Measurements from ENCODE around the gene PPFIBP1. TPM values are rescaled to one million over a fixed set of nuclear protein-coding genes. Genes with fewer than 3 reads are reported as not detected.

Gene PPFIBP1
- total and polyA plus RNA-seq, 2 of the 8 experiments (the other 6 are each of a cell fraction or from before 2014, with no cell fraction given) = 7.7 to 31.3 TPM

DNA sequence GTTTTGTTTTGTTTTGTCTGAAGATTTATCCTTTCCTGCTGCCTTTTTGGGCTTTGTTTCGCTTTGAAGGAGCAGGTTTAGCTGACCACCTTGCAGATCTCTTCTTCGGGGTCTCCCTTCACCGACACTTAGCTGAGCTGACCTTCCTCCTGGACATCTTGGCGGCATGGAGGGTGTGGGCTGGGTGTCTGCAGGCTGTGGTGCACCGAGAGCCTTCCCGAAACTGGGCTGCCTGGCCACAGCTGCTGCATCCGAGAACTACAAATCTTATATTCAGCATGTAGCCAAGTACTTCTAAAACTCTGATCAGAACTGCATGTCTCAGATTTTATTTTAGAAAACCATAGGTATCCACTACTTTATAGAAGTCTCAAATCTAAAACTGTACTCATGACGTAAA is 84.9 kb downstream of the PPFIBP1 start:
- WGBS, 2 experiments (ENCODE audit: extremely low coverage in 1 of 2, insufficient coverage in 1 of 2, insufficient read length in 1 of 2, insufficient replicate concordance in 2 of 2, low coverage in 1 of 2, low lambda C conversion rate in 2 of 2, missing lambda C conversion rate in 1 of 2) = 94% methylated on average over 8 of the region's 8 CpGs; no CpG with 5 or more reads in 1 of the 2 experiments
- H3K23ac ChIP-seq (ENCODE audit: insufficient read length) = no peak overlapping the region
- H2BK20ac ChIP-seq (ENCODE audit: low read length) = no peak overlapping the region
- H2BK120ac ChIP-seq (replicated peaks; ENCODE audit: low read depth, low read length) = no peak overlapping the region
- H2BK5ac ChIP-seq (ENCODE audit: low read depth, low read length) = no peak overlapping the region
- ChIA-PET CTCF (ENCODE audit: partially characterized antibody) (interaction anchor here (0.9 kb wide), 1 partner anchor 173 kb away, joined by 3 read pairs; no protein-coding TSS in a partner anchor), POLR2A (ENCODE audit: partially characterized antibody) (no interaction called here)
- H3K27me3 ChIP-seq (replicated peaks in 1 of 4; ENCODE audit: control insufficient read depth in 3 of 4, extremely low read depth in 1 of 4, insufficient read depth in 3 of 4, low read length in 3 of 4) = no peaks in the 10 kb centered on the region
- no peaks in the 10 kb centered on the region for H3K79me1 ChIP-seq (ENCODE audit: low read depth, low read length)
- H3K4me1 ChIP-seq (replicated peaks in 1 of 4; ENCODE audit: control insufficient read depth in 3 of 4, insufficient read depth in 4 of 4, low read length in 3 of 4) = no peaks in the 10 kb centered on the region
- no peak for DNase-seq (ENCODE audit: low read depth in 1 of 2, low spot score in 2 of 2)
- no peak overlapping the region for H3K27ac ChIP-seq (ENCODE audit: low read depth, low read length)
- H3K23me2 ChIP-seq (ENCODE audit: low read depth, low read length) = no peaks in the 10 kb centered on the region
- H4K5ac ChIP-seq (ENCODE audit: insufficient read length, low read depth, low read length) = no peak overlapping the region
- H3K56ac ChIP-seq (replicated peaks; ENCODE audit: insufficient read length, low read depth, low read length) = no peak overlapping the region
- H2BK12ac ChIP-seq (ENCODE audit: low read depth, low read length) = no peak overlapping the region
- no peak overlapping the region for H3K4ac ChIP-seq (replicated peaks; ENCODE audit: insufficient read length, low read depth, low read length)
- no peak overlapping the region for H4K8ac ChIP-seq (ENCODE audit: extremely low read depth, insufficient read depth, low read length)
- H3K9ac ChIP-seq (replicated peaks in 1 of 4; ENCODE audit: extremely low read depth in 1 of 4, low read depth in 3 of 4, low read length in 3 of 4) = no peak overlapping the region
- FAIRE-seq = no peak
- no peaks in the 10 kb centered on the region for H3K36me3 ChIP-seq (ENCODE audit: control insufficient read depth in 2 of 4, insufficient read depth in 4 of 4, low read length in 3 of 4)
- H3K18ac ChIP-seq (ENCODE audit: extremely low read depth, low read length) = no peak overlapping the region
- H3K79me2 ChIP-seq (ENCODE audit: control insufficient read depth in 1 of 2, insufficient read depth in 2 of 2, low read length in 2 of 2) = no peaks in the 10 kb centered on the region; a peak in 1 of 4 replicates
- H4K91ac ChIP-seq (replicated peaks; ENCODE audit: insufficient read length, low read length) = no peak overlapping the region
- no peak overlapping the region for H3K14ac ChIP-seq (ENCODE audit: insufficient read length)
- no peak overlapping the region for H3K4me2 ChIP-seq (ENCODE audit: insufficient read depth in 1 of 2, low read depth in 2 of 2, low read length in 2 of 2)
- no peaks in the 10 kb centered on the region for H4K20me1 ChIP-seq (replicated peaks in 1 of 2; ENCODE audit: control insufficient read depth in 1 of 2, insufficient read depth in 2 of 2, low read length in 2 of 2)
- H2AFZ ChIP-seq (ENCODE audit: low read length) = no peak overlapping the region
- no peaks in the 10 kb centered on the region for H3K9me3 ChIP-seq (ENCODE audit: insufficient read depth in 2 of 2, low read depth in 1 of 2, low read length in 1 of 2)
- H3K4me3 ChIP-seq (ENCODE audit: extremely low read depth in 1 of 4, insufficient read depth in 2 of 4, low read depth in 3 of 4, low read length in 4 of 4) = no peak overlapping the region
- no peak overlapping the region for H2AK5ac ChIP-seq (ENCODE audit: low read depth, low read length)
- H2BK15ac ChIP-seq (ENCODE audit: low read length) = no peak overlapping the region
- TF ChIP-seq BACH1 (IDR thresholded peaks at IDR 0.05; ENCODE audit: low read length) = no peak
- TF ChIP-seq JUN (IDR thresholded peaks at IDR 0.05; ENCODE audit: low read depth, low read length) = no peak
- TF ChIP-seq SIX5 (IDR thresholded peaks at IDR 0.05; ENCODE audit: low read depth, low read length) = no peak
- TF ChIP-seq TBP (IDR thresholded peaks at IDR 0.05; ENCODE audit: low read depth, low read length) = no peak
- TF ChIP-seq NRF1 (IDR thresholded peaks at IDR 0.05; ENCODE audit: low read depth, low read length) = no peak
- no peak for TF ChIP-seq CHD2 (IDR thresholded peaks at IDR 0.05; ENCODE audit: low read length)
- TF ChIP-seq JUND (IDR thresholded peaks at IDR 0.05; ENCODE audit: low read length) = no peak
- TF ChIP-seq SAP30 (IDR thresholded peaks at IDR 0.05; ENCODE audit: insufficient read depth, insufficient replicate concordance, low read length) = no peak
- TF ChIP-seq MAFK (IDR thresholded peaks at IDR 0.05; ENCODE audit: low read depth, low read length) = no peak
- no peak for TF ChIP-seq SP2 (IDR thresholded peaks at IDR 0.05; ENCODE audit: low read length)

All from H1 (cell line).